GM19452 (cell line): ENCODE data around the gene TMEM121B.

ENCODE experiments used
- ATAC-seq: cut with Tn5 transposase; IDR thresholded peaks from one replicate; pipeline ENCODE4 v1.9.1; 2021; ENCODE audit not compliant: unreplicated experiment

TMEM121B gene

GRCh38 chr22:17112491-17113042 is 8.6 kb downstream of the TMEM121B start:
- ATAC-seq: no peak

- no peak for ATAC-seq
These were observed 10.2 kb downstream of the TMEM121B start for GRCh38 chr22:17110791-17111550.

GRCh38 chr22:17109976-17110375 is 11.2 kb downstream of the TMEM121B start:
- no peak for ATAC-seq

DNA sequence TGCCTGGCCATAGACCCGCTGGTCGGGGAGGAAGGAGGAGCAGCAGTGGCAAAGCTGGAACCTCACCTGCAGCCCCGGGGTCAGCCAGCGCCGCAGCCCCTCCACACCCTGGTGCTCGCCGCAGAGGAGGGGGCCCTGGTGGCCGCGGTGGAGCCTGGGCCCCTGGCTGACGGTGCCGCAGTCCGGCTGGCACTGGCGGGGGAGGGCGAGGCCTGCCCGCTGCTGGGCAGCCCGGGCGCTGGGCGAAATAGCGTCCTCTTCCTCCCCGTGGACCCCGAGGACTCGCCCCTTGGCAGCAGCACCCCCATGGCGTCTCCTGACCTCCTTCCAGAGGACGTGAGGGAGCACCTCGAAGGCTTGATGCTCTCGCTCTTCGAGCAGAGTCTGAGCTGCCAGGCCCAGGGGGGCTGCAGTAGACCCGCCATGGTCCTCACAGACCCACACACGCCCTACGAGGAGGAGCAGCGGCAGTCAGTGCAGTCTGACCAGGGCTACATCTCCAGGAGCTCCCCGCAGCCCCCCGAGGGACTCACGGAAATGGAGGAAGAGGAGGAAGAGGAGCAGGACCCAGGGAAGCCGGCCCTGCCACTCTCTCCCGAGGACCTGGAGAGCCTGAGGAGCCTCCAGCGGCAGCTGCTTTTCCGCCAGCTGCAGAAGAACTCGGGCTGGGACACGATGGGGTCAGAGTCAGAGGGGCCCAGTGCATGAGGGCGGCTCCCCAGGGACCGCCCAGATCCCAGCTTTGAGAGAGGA is 11.9 kb downstream of the TMEM121B start:
- no peak for ATAC-seq

DNA sequence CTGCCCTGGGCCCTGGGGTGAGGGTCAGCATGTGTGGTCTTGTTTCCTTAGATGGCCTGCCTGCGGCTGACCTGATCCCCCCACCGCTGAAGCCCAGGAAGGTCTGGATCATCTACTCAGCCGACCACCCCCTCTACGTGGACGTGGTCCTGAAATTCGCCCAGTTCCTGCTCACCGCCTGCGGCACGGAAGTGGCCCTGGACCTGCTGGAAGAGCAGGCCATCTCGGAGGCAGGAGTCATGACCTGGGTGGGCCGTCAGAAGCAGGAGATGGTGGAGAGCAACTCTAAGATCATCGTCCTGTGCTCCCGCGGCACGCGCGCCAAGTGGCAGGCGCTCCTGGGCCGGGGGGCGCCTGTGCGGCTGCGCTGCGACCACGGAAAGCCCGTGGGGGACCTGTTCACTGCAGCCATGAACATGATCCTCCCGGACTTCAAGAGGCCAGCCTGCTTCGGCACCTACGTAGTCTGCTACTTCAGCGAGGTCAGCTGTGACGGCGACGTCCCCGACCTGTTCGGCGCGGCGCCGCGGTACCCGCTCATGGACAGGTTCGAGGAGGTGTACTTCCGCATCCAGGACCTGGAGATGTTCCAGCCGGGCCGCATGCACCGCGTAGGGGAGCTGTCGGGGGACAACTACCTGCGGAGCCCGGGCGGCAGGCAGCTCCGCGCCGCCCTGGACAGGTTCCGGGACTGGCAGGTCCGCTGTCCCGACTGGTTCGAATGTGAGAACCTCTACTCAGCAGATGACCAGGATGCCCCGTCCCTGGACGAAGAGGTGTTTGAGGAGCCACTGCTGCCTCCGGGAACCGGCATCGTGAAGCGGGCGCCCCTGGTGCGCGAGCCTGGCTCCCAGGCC is 12.7 kb downstream of the TMEM121B start:
- ATAC-seq: no peak

- no peak for ATAC-seq
These were observed 13.7 kb downstream of the TMEM121B start for GRCh38 chr22:17107547-17107810.

DNA sequence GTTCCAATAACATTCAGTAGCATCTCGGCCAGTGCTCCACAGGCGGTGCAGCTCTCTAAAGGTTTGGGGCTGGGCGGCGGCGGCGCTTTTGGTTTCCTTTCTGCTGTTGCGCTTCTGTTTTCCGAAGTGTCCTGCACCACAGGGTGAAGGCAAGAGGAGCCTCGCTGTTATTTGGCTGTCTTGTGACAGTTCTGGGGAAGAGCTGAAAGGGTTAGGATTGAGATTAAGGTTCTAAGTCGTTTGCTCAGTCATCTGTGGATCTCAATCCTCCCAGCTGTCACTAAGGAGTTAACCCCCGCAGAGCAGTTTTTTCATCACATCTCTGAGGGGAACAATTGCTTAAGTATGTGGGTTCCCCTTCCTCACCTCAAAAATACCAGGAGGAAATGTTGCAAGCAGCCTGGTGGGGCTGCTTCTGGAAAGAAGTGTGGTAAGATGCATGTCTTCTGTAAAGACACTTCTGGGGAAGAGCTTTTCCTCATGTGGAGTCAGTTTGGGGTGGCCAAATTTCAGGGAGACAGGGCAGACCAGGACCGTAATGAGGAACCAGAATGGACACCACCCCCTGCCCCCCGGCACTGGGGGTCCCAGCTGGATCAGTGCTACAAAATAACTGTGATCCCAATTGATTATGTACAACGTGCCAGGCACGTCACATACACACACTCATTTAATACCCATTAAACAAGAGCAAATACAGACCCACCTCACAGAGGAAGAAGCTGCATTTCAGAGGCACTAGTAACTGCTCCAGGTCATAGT is 14.2 kb downstream of the TMEM121B start:
- ATAC-seq: no peak

DNA sequence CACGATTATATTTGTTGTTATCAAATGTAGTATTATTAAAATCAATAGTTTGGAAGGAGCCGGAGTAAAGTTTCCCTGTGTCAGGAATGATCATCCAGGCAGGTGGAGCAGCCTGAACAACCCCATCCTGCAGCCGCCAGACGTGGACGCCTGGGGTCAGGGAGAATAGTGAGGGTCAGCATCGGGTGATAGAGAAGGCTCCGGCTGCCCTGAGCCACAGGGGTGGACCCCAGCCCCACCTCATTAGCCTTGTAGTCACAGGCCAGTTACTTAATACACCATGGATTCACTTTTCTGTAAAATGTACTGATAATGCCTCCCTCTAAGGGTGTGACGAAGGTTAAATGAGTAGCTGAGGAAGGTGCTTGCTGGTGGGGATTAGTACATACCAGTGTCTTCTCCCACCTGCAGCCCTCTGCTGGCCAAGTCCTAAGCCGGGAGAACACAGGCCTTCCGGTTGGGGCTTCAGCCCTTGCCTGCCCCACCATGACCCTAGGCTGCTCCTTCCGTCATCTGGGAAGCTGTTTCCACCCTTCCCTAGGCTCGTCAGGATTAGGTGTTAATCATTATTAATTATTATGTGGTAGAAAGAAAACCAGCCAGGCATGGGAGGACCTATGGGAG is 14.9 kb downstream of the TMEM121B start:
- ATAC-seq: no peak

- ATAC-seq: no peak
These were observed 15.7 kb downstream of the TMEM121B start for GRCh38 chr22:17105143-17106129.

DNA sequence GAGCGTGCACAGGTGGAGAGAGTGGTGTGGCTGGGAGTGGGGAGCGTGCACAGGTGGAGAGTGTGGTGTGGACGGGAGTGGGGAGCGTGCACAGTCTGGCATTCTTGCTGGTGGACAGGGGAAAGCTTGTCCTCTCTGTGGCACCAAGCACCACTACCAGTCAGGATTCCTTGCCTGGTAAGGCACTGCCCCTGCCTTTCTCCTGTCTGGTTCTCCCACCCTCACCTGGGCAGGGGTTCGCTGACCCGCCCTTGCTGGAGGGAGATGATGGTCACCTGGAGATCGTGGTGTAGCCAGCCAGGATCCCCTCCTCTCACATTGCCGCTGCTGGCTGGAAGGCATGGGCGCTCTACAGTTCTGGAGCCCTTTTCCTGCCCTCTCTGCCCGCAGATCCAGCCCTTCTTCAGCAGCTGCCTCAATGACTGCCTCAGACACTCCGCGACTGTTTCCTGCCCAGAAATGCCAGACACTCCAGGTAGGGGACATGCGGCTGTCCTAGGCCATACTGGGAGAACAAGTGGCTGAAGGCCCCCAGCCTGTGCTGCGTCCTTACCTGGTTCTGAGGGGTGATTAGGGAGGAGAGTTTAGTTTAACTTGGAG is 16.7 kb downstream of the TMEM121B start:
- no peak for ATAC-seq

GRCh38 chr22:17103351-17103750 is 17.8 kb downstream of the TMEM121B start:
- no peak for ATAC-seq

- no peak for ATAC-seq
These were observed 18.9 kb downstream of the TMEM121B start for GRCh38 chr22:17102297-17102667.

- ATAC-seq: no peak
These were observed 19.5 kb downstream of the TMEM121B start for GRCh38 chr22:17101475-17102296.

DNA sequence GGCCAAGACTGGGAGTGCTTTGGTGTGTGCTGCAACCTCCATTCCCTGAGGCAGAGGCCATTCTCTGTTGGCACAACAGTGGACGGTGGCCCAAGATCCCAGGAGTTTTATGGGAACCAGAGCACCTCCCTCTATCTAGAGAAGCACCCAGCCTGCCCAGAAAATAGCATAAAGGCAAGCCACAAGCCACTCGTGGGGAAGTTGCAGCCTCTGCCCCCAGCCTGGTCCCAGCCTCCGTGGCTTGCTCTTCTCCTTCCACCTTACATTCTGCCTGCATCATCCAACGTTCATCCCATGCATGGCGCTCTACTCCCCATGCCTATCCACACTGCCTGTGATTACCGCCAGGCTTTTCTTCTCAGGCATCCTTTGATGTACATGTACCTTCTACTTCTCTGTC is 20.5 kb downstream of the TMEM121B start:
- ATAC-seq: no peak

GRCh38 chr22:17098379-17098819 is 22.8 kb downstream of the TMEM121B start:
- no peak for ATAC-seq

GRCh38 chr22:17097701-17098100 is 23.5 kb downstream of the TMEM121B start:
- ATAC-seq: no peak

- no peak for ATAC-seq
These were observed 24.1 kb downstream of the TMEM121B start for GRCh38 chr22:17097062-17097461.

- no peak for ATAC-seq
These were observed 25.1 kb downstream of the TMEM121B start for GRCh38 chr22:17096071-17096470.
